OCI-LY1 (cell line): ENCODE data around the gene CNOT3.

Experiments used
- H2AFZ ChIP-seq: fragments of 200-600 bp; sonication (generic), shearing (Covaris generic); 2 replicates; pipeline ENCODE4 v1.6.0; 2014; ENCODE audit warnings: antibody characterized with exemption, mild to moderate bottlenecking, low read length
- H3F3A ChIP-seq: fragments of 200-600 bp; sonication (generic), shearing (Covaris generic); 2 replicates; pipeline ENCODE4 v1.6.0; 2014; ENCODE audit warnings: mild to moderate bottlenecking, antibody characterized with exemption, low read length, moderate library complexity; ENCODE audit not compliant: insufficient read depth
- H3K27ac ChIP-seq: fragments of 200-600 bp; sonication (generic); 2 replicates; pipeline ENCODE4 v1.5.1; 2014; ENCODE audit warnings: low read length, mixed run types, mild to moderate bottlenecking, low read depth; ENCODE audit not compliant: poor library complexity, severe bottlenecking
- H3K27me3 ChIP-seq: fragments of 200-600 bp; sonication (generic); 2 replicates; pipeline ENCODE4 v1.6.0; 2014; ENCODE audit warnings: antibody characterized with exemption, mild to moderate bottlenecking, low read length, moderate library complexity; ENCODE audit not compliant: insufficient read depth
- H3K36me3 ChIP-seq: fragments of 200-600 bp; sonication (generic); 2 replicates; pipeline ENCODE4 v1.6.1; 2014; ENCODE audit warnings: mild to moderate bottlenecking, antibody characterized with exemption, low read length, moderate library complexity, mixed read lengths; ENCODE audit not compliant: insufficient read depth
- H3K4me1 ChIP-seq: fragments of 200-600 bp; sonication (generic); 2 replicates; pipeline ENCODE4 v1.5.1; 2014; ENCODE audit warnings: mild to moderate bottlenecking, low read length, moderate library complexity; ENCODE audit not compliant: insufficient read depth, severe bottlenecking
- H3K4me2 ChIP-seq: fragments of 200-600 bp; sonication (generic), shearing (Covaris generic); 2 replicates; pipeline ENCODE4 v1.6.1; 2014; ENCODE audit warnings: low read length
- H3K4me3 ChIP-seq: fragments of 200-600 bp; sonication (generic); 2 replicates; pipeline ENCODE4 v1.5.1; 2014; ENCODE audit warnings: low read length, low read depth, mild to moderate bottlenecking, mixed read lengths; ENCODE audit not compliant: poor library complexity, severe bottlenecking
- H3K79me2 ChIP-seq: fragments of 200-600 bp; shearing (Covaris generic); 2 replicates; pipeline ENCODE4 v1.6.1; 2016; ENCODE audit warnings: mixed run types, low read length, mixed read lengths; ENCODE audit not compliant: insufficient read depth
- H3K9ac ChIP-seq: fragments of 200-600 bp; sonication (generic), shearing (Covaris generic); 2 replicates; pipeline ENCODE4 v1.6.1; 2014; ENCODE audit warnings: mild to moderate bottlenecking, low read length, mixed read lengths
- H3K9me2 ChIP-seq: fragments of 200-600 bp; sonication (generic), shearing (Covaris generic); 2 replicates; pipeline ENCODE4 v1.6.1; 2014; ENCODE audit warnings: low read depth, mild to moderate bottlenecking, low read length, mixed read lengths
- H3K9me3 ChIP-seq: fragments of 200-600 bp; shearing (Covaris generic); 2 replicates; pipeline ENCODE4 v1.6.1; 2014; ENCODE audit warnings: low read length, mixed read lengths
- H4K20me1 ChIP-seq: fragments of 200-600 bp; sonication (generic), shearing (Covaris generic); 2 replicates; pipeline ENCODE4 v1.6.0; 2016; ENCODE audit warnings: mild to moderate bottlenecking, low read length; ENCODE audit not compliant: insufficient read depth
- CTCF ChIP-seq: fragments of 200-600 bp; sonication (generic), shearing (Covaris generic); IDR thresholded peaks from 2 replicates; pipeline ENCODE4 v1.5.1; 2017; ENCODE audit warnings: mild to moderate bottlenecking, antibody characterized with exemption, low read length, moderate library complexity, mixed read lengths
- EZH2 ChIP-seq: fragments of 200-600 bp; sonication (generic), shearing (Covaris generic); IDR thresholded peaks from 2 replicates; pipeline ENCODE4 v1.8.0; 2017; ENCODE audit warnings: borderline replicate concordance, mixed run types, mild to moderate bottlenecking, antibody characterized with exemption, low read length, moderate library complexity, mixed read lengths

The CNOT3 gene

GRCh38 chr19:54160854-54161253 is 23.3 kb downstream of the CNOT3 start:
- no peak overlapping the region for H2AFZ ChIP-seq
- H3K36me3 ChIP-seq, result peaks cover 19% of the 10 kb centered on the region
- H3K9me3 ChIP-seq, result no peaks in the 10 kb centered on the region
- H3K9ac ChIP-seq, result peak overlapping the region; percentile 73
- H3F3A ChIP-seq, result no peaks in the 10 kb centered on the region
- TF ChIP-seq EZH2, result no peak
- no peak for TF ChIP-seq CTCF
- H3K4me2 ChIP-seq, result peak overlapping the region; percentile 74
- H3K27ac ChIP-seq, result peak overlapping the region; percentile 41
- no peaks in the 10 kb centered on the region for H3K27me3 ChIP-seq
- peak overlapping the region; percentile 69 for H3K4me3 ChIP-seq
- H4K20me1 ChIP-seq, result no peaks in the 10 kb centered on the region
- peaks cover 28% of the 10 kb centered on the region for H3K4me1 ChIP-seq
- no peaks in the 10 kb centered on the region for H3K79me2 ChIP-seq
- no peaks in the 10 kb centered on the region for H3K9me2 ChIP-seq

DNA sequence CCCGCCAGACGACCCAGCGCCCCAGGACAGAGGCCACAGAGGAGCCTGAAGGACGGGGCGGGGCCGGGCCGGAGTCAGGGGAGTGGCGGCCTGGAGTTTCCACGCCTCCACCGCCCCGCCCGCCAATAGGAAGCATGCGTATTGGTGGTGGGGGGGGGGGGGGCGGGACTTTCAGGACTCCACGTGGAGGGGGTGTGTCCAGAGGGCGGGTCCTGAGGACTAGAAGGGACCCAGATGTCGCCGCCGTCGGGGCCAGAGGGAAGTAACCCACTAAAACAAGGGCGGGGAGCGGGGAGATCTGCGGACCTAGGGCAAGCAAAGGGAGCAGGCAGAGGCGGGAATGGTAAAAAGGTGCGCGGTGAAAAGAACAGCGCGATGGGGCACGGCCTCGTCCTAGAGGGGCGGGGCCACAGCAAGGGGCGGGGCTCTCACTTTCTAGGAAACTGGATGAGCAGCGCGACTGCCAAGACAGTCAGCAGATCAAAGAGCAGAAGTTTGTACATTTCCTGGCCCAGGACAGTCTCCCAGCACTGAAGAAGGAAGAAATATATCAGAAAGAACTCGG is 24.8 kb downstream of the CNOT3 start:
- no peak for TF ChIP-seq CTCF
- TF ChIP-seq EZH2, result no peak
- H3K4me1 ChIP-seq, result peaks cover 32% of the 10 kb centered on the region
- H4K20me1 ChIP-seq, result no peaks in the 10 kb centered on the region

DNA sequence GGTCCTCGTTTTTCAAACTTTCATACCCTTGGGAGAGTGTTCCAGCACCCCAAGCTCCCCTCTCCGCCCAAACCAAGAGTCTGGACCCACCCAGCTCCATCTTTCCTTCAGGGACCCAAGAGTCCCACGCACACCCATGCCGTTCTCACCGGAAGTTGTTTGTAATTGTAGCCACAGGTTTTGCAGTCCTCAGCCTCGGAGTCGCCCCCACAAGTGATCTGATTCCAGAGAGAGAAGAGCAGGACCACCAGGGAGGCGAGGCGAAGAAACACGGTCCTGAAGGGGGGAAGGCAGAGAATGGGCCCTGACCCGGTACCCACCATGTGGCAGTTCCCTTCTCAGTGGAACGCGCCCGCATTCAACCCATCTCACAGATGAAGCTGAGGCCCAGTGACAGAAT is 25.3 kb downstream of the CNOT3 start:
- H3K9ac ChIP-seq, result no peak overlapping the region

More for the DNA sequence above, 24.8 kb downstream of the CNOT3 start:
- Histone ChIP-seq H3K9me2 (no peaks in the 10 kb centered on the region), H3K9ac (no peak overlapping the region), H3K27me3 (no peaks in the 10 kb centered on the region), H2AFZ (no peak overlapping the region), H3K27ac (no peak overlapping the region), H3K9me3 (no peaks in the 10 kb centered on the region), H3K36me3 (peaks cover 4% of the 10 kb centered on the region), H3K4me2 (peak overlapping the region; percentile 74), H3K4me3 (peak overlapping the region; percentile 38), H3K79me2 (no peaks in the 10 kb centered on the region), H3F3A (no peaks in the 10 kb centered on the region)

More for the DNA sequence above, 25.3 kb downstream of the CNOT3 start:
- peaks cover 2% of the 10 kb centered on the region for H3K36me3 ChIP-seq
- no peaks in the 10 kb centered on the region for H3K9me3 ChIP-seq
- no peaks in the 10 kb centered on the region for H3K27me3 ChIP-seq
- no peaks in the 10 kb centered on the region for H4K20me1 ChIP-seq
- H3K4me2 ChIP-seq, result no peak overlapping the region
- H3K27ac ChIP-seq, result no peak overlapping the region
- no peaks in the 10 kb centered on the region for H3K79me2 ChIP-seq
- no peaks in the 10 kb centered on the region for H3F3A ChIP-seq
- H2AFZ ChIP-seq, result no peak overlapping the region
- peaks cover 32% of the 10 kb centered on the region for H3K4me1 ChIP-seq
- TF ChIP-seq CTCF, result no peak
- no peak for TF ChIP-seq EZH2
- H3K4me3 ChIP-seq, result no peak overlapping the region
- no peaks in the 10 kb centered on the region for H3K9me2 ChIP-seq
